Astrocyte (in vitro differentiated cells and primary cell): ENCODE data around the gene NAALADL2. TPM values are rescaled to one million over a fixed set of nuclear protein-coding genes. Genes with fewer than 3 reads are reported as not detected.
"Not testable (repeated sequence)": the region's sequence is repeated elsewhere in the genome, so short reads cannot be mapped to it uniquely, and the experiment has no call there.

Source experiments
- DNase-seq: peaks from one replicate; pipeline ENCODE4 v3.0.0-alpha.2; 2010; ENCODE audit warnings: low read depth
- FAIRE-seq: peaks from 2 replicates; lab custom pipeline; 2011; peaks lifted over from hg19 to GRCh38; lab: Jason Lieb, UNC
- H2AFZ ChIP-seq: 2 replicates; pipeline ENCODE4 v1.6.0; 2012; ENCODE audit warnings: low read depth, low read length, inconsistent platforms
- H3K27ac ChIP-seq: 2 replicates; pipeline ENCODE4 v1.5.1; 2011; ENCODE audit warnings: low read depth, low read length, inconsistent platforms
- H3K27me3 ChIP-seq: 2 replicates; pipeline ENCODE4 v1.6.0; 2011; ENCODE audit warnings: low read length, inconsistent platforms; ENCODE audit not compliant: insufficient read depth
- H3K36me3 ChIP-seq: 2 replicates; pipeline ENCODE4 v1.5.1; 2011; ENCODE audit warnings: low read length, inconsistent platforms; ENCODE audit not compliant: insufficient read depth
- H3K4me1 ChIP-seq: 2 replicates; pipeline ENCODE4 v1.5.1; 2011; ENCODE audit warnings: low read length, inconsistent platforms; ENCODE audit not compliant: insufficient read depth
- H3K4me2 ChIP-seq: 2 replicates; pipeline ENCODE4 v1.6.0; 2012; ENCODE audit warnings: low read length, inconsistent platforms
- H3K4me3 ChIP-seq: 2 replicates; pipeline ENCODE4 v1.5.1; 2011; ENCODE audit warnings: low read depth, mild to moderate bottlenecking, low read length, inconsistent platforms; ENCODE audit not compliant: insufficient read depth
- H3K79me2 ChIP-seq: 2 replicates; pipeline ENCODE4 v1.6.0; 2012; ENCODE audit warnings: mild to moderate bottlenecking, low read length, inconsistent platforms; ENCODE audit not compliant: insufficient read depth
- H3K9ac ChIP-seq: 2 replicates; pipeline ENCODE4 v1.6.0; 2012; ENCODE audit warnings: mild to moderate bottlenecking, low read length, inconsistent platforms
- H3K9me3 ChIP-seq: 2 replicates; pipeline ENCODE4 v1.5.1; 2012; ENCODE audit warnings: low read depth, mild to moderate bottlenecking, low read length, inconsistent platforms; ENCODE audit not compliant: insufficient read depth
- H4K20me1 ChIP-seq: 2 replicates; pipeline ENCODE4 v1.6.0; 2012; ENCODE audit warnings: low read length, inconsistent platforms; ENCODE audit not compliant: insufficient read depth
- H3K27ac Mint-ChIP-seq: one replicate; pipeline ENCODE4 v1.8.0; 2021; ENCODE audit warnings: mild to moderate bottlenecking, mixed read lengths; ENCODE audit not compliant: unreplicated experiment
- H3K27me3 Mint-ChIP-seq: one replicate; pipeline ENCODE4 v1.8.0; 2021; ENCODE audit warnings: low read depth, mixed read lengths; ENCODE audit not compliant: unreplicated experiment
- H3K36me3 Mint-ChIP-seq: one replicate; pipeline ENCODE4 v1.8.0; 2021; ENCODE audit warnings: low read depth, mixed read lengths; ENCODE audit not compliant: unreplicated experiment
- H3K4me1 Mint-ChIP-seq: one replicate; pipeline ENCODE4 v1.8.0; 2021; ENCODE audit warnings: low read depth, mixed read lengths; ENCODE audit not compliant: unreplicated experiment
- H3K4me3 Mint-ChIP-seq: one replicate; pipeline ENCODE4 v1.8.0; 2021; ENCODE audit warnings: mild to moderate bottlenecking, moderate library complexity, mixed read lengths; ENCODE audit not compliant: unreplicated experiment
- H3K9me3 Mint-ChIP-seq: one replicate; pipeline ENCODE4 v1.8.0; 2021; ENCODE audit warnings: mild to moderate bottlenecking, mixed read lengths; ENCODE audit not compliant: unreplicated experiment
- CTCF ChIP-seq: IDR thresholded peaks from 2 replicates; pipeline ENCODE4 v1.5.1; 2011; ENCODE audit warnings: low read depth, mild to moderate bottlenecking, inconsistent platforms, low read length, moderate library complexity; ENCODE audit not compliant: insufficient read depth
- EZH2 ChIP-seq: IDR thresholded peaks from 2 replicates; pipeline ENCODE4 v1.6.1; 2012; ENCODE audit warnings: mild to moderate bottlenecking, low read length, inconsistent platforms; ENCODE audit not compliant: insufficient read depth
- total RNA-seq: library from RNA; stranded (reverse); gene quantifications from 2 replicates; pipeline ENCODE4 v1.2.1, GENCODE V29; 2021

The NAALADL2 gene
- total RNA-seq, 1 donor from 2014 or later: 2.7 TPM

GRCh38 chr3:175357758-175358157, 498.6 kb downstream of the NAALADL2 start:
- H3K9ac ChIP-seq: no peak overlapping the region
- no peaks in the 10 kb centered on the region for H3K36me3 Mint-ChIP-seq
- FAIRE-seq (no peak), DNase-seq (no peak)
- no peaks in the 10 kb centered on the region for H3K36me3 ChIP-seq
- no peak for TF ChIP-seq CTCF
- TF ChIP-seq EZH2: no peak
- no peaks in the 10 kb centered on the region for H4K20me1 ChIP-seq
- no peaks in the 10 kb centered on the region for H3K27me3 ChIP-seq
- no peak overlapping the region for H3K27ac Mint-ChIP-seq
- H3K4me2 ChIP-seq: no peak overlapping the region
- H3K9me3 Mint-ChIP-seq: no peaks in the 10 kb centered on the region
- H3K4me3 ChIP-seq: no peak overlapping the region
- no peak overlapping the region for H2AFZ ChIP-seq
- H3K27me3 Mint-ChIP-seq: no peaks in the 10 kb centered on the region
- H3K79me2 ChIP-seq: no peaks in the 10 kb centered on the region
- no peaks in the 10 kb centered on the region for H3K4me1 Mint-ChIP-seq
- H3K4me3 Mint-ChIP-seq: no peak overlapping the region
- H3K4me1 ChIP-seq: no peaks in the 10 kb centered on the region
- no peak overlapping the region for H3K27ac ChIP-seq
- peaks cover 2% of the 10 kb centered on the region for H3K9me3 ChIP-seq

GRCh38 chr3:175358935-175359334, 499.8 kb downstream of the NAALADL2 start:
- H3K27ac Mint-ChIP-seq: no peak overlapping the region
- Histone ChIP-seq H2AFZ (no peak overlapping the region), H3K27me3 (no peaks in the 10 kb centered on the region), H3K79me2 (no peaks in the 10 kb centered on the region), H3K4me3 (no peak overlapping the region), H3K9me3 (peaks cover 2% of the 10 kb centered on the region), H3K4me2 (no peak overlapping the region), H3K36me3 (no peaks in the 10 kb centered on the region), H3K27ac (no peak overlapping the region), H3K9ac (no peak overlapping the region), H4K20me1 (no peaks in the 10 kb centered on the region), H3K4me1 (no peaks in the 10 kb centered on the region)
- no peak overlapping the region for H3K4me3 Mint-ChIP-seq
- FAIRE-seq: no peak
- TF ChIP-seq CTCF (no peak), EZH2 (no peak)
- H3K36me3 Mint-ChIP-seq: no peaks in the 10 kb centered on the region
- DNase-seq: no peak
- H3K4me1 Mint-ChIP-seq: no peaks in the 10 kb centered on the region
- H3K9me3 Mint-ChIP-seq: no peaks in the 10 kb centered on the region
- H3K27me3 Mint-ChIP-seq: no peaks in the 10 kb centered on the region

- H3K9me3 ChIP-seq, H3K4me3 Mint-ChIP-seq, H3K4me1 ChIP-seq, H3K36me3 Mint-ChIP-seq, H3K4me3 ChIP-seq, H3K27ac Mint-ChIP-seq, H3K4me1 Mint-ChIP-seq, H3K27me3 ChIP-seq, H3K79me2 ChIP-seq, H3K27me3 Mint-ChIP-seq, H4K20me1 ChIP-seq, H3K36me3 ChIP-seq, H3K27ac ChIP-seq, H3K9me3 Mint-ChIP-seq: not testable (repeated sequence)
- FAIRE-seq (peak; percentile 67), DNase-seq (peak; percentile 74)
- Histone ChIP-seq H2AFZ (peak overlapping the region; percentile 41), H3K4me2 (peak overlapping the region; percentile 62), H3K9ac (peak overlapping the region; percentile 5)
These were observed 511.3 kb downstream of the NAALADL2 start for GRCh38 chr3:175370426-175370825.

GRCh38 chr3:175371187-175371586, 512.1 kb downstream of the NAALADL2 start:
- not testable (repeated sequence) for H3K4me3 ChIP-seq, H3K4me1 Mint-ChIP-seq, DNase-seq, H3K27ac Mint-ChIP-seq, H3K27ac ChIP-seq, H3K27me3 ChIP-seq, H4K20me1 ChIP-seq, H3K9ac ChIP-seq, H3K79me2 ChIP-seq, H3K9me3 ChIP-seq, H3K36me3 Mint-ChIP-seq, H3K27me3 Mint-ChIP-seq, H2AFZ ChIP-seq, FAIRE-seq, H3K4me1 ChIP-seq, H3K9me3 Mint-ChIP-seq, H3K4me3 Mint-ChIP-seq, H3K36me3 ChIP-seq, H3K4me2 ChIP-seq
